Parathyroid adenoma (tissue), 2 donors: ENCODE results near the gene TMEM236.

Source experiments
- H2AFZ ChIP-seq: fragments of 300-600 bp; sonication (generic); one replicate; pipeline ENCODE4 v1.7.0; 2017; ENCODE audit warnings: antibody characterized with exemption, mild to moderate bottlenecking
- H3K27ac ChIP-seq: fragments of 300-600 bp; sonication (generic); one replicate; pipeline ENCODE4 v1.7.0; 2017
- H3K27me3 ChIP-seq: fragments of 300-600 bp; sonication (generic); one replicate; pipeline ENCODE4 v1.7.0; 2017; ENCODE audit warnings: low read length; ENCODE audit not compliant: control insufficient read depth, insufficient read depth
- H3K36me3 ChIP-seq: fragments of 300-600 bp; sonication (generic); one replicate; pipeline ENCODE4 v1.7.0; 2017; ENCODE audit warnings: low read length; ENCODE audit not compliant: control insufficient read depth, insufficient read depth
- H3K4me1 ChIP-seq: fragments of 300-600 bp; sonication (generic); one replicate; pipeline ENCODE4 v1.7.0; 2017; ENCODE audit warnings: control low read depth
- H3K4me2 ChIP-seq: fragments of 300-600 bp; sonication (generic); one replicate; pipeline ENCODE4 v1.7.0; 2017; ENCODE audit warnings: low read length
- H3K4me3 ChIP-seq: fragments of 300-600 bp; sonication (generic); one replicate; pipeline ENCODE4 v1.7.0; 2017; ENCODE audit warnings: low read depth, low read length
- H3K79me2 ChIP-seq: fragments of 300-600 bp; sonication (generic); one replicate; pipeline ENCODE4 v1.7.0; 2017; ENCODE audit warnings: control low read depth
- H3K9ac ChIP-seq: fragments of 300-600 bp; sonication (generic); one replicate; pipeline ENCODE4 v1.7.0; 2017; ENCODE audit warnings: mild to moderate bottlenecking
- H3K9me3 ChIP-seq: fragments of 300-600 bp; sonication (generic); one replicate; pipeline ENCODE4 v1.7.0; 2017; ENCODE audit warnings: low read length; ENCODE audit not compliant: control insufficient read depth
- TF ChIP-seq, protein P1 (sequence below): fragments of 300-600 bp; sonication (generic); IDR thresholded peaks from one replicate; pipeline ENCODE4 v1.7.0; 2017; ENCODE audit warnings: antibody characterized with exemption, mild to moderate bottlenecking
- donor health status: primary hyperparathyroidism.

TMEM236 gene

DNA sequence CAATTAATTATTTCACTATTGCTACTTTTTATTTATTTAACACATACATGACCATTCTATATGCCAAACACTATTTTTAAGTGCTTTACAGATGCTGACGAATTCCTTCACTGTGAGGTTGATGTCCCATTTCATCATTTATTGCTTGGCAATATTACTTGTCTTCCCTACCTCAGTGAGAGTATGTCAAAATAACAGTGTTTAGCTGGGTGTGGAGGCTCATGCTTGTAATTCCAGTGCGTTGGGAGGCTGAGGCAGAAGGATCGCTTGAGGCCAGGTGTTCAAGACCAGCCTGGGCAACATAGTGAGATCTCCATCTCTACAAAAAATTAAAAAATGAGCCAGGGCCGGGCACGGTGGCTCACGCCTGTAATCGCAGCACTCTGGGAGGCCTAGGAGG lies 37.4 kb downstream of the TMEM236 start:
- H3K4me1 ChIP-seq: no peaks in the 10 kb centered on the region
- no peaks in the 10 kb centered on the region for H3K27me3 ChIP-seq
- no peak overlapping the region for H3K4me2 ChIP-seq
- H3K9me3 ChIP-seq: no peaks in the 10 kb centered on the region
- H3K79me2 ChIP-seq: no peaks in the 10 kb centered on the region
- no peak overlapping the region for H3K27ac ChIP-seq
- TF ChIP-seq, protein P1, sequence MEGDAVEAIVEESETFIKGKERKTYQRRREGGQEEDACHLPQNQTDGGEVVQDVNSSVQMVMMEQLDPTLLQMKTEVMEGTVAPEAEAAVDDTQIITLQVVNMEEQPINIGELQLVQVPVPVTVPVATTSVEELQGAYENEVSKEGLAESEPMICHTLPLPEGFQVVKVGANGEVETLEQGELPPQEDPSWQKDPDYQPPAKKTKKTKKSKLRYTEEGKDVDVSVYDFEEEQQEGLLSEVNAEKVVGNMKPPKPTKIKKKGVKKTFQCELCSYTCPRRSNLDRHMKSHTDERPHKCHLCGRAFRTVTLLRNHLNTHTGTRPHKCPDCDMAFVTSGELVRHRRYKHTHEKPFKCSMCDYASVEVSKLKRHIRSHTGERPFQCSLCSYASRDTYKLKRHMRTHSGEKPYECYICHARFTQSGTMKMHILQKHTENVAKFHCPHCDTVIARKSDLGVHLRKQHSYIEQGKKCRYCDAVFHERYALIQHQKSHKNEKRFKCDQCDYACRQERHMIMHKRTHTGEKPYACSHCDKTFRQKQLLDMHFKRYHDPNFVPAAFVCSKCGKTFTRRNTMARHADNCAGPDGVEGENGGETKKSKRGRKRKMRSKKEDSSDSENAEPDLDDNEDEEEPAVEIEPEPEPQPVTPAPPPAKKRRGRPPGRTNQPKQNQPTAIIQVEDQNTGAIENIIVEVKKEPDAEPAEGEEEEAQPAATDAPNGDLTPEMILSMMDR: no peak
- H3K9ac ChIP-seq: no peak overlapping the region
- no peak overlapping the region for H2AFZ ChIP-seq
- no peaks in the 10 kb centered on the region for H3K36me3 ChIP-seq
- H3K4me3 ChIP-seq: no peak overlapping the region

- H3K4me1 ChIP-seq: no peaks in the 10 kb centered on the region
- no peaks in the 10 kb centered on the region for H3K9me3 ChIP-seq
- H3K9ac ChIP-seq: no peak overlapping the region
- H3K27me3 ChIP-seq: no peaks in the 10 kb centered on the region
- TF ChIP-seq, protein P1: no peak
- no peak overlapping the region for H3K27ac ChIP-seq
- H3K4me2 ChIP-seq: no peak overlapping the region
- no peaks in the 10 kb centered on the region for H3K36me3 ChIP-seq
- no peaks in the 10 kb centered on the region for H3K79me2 ChIP-seq
- H2AFZ ChIP-seq: no peak overlapping the region
- no peak overlapping the region for H3K4me3 ChIP-seq
These were observed 38.6 kb downstream of the TMEM236 start for GRCh38 chr10:17790651-17791050.

GRCh38 chr10:17792991-17793390 lies 41.0 kb downstream of the TMEM236 start:
- Histone ChIP-seq H3K27ac (no peak overlapping the region), H2AFZ (no peak overlapping the region), H3K4me2 (no peak overlapping the region), H3K4me3 (no peak overlapping the region), H3K79me2 (no peaks in the 10 kb centered on the region), H3K9ac (no peak overlapping the region), H3K4me1 (no peaks in the 10 kb centered on the region), H3K9me3 (no peaks in the 10 kb centered on the region), H3K27me3 (no peaks in the 10 kb centered on the region), H3K36me3 (no peaks in the 10 kb centered on the region)
- TF ChIP-seq, protein P1: no peak

GRCh38 chr10:17793823-17794644 lies 42.0 kb downstream of the TMEM236 start:
- Histone ChIP-seq H3K79me2 (no peaks in the 10 kb centered on the region), H3K4me2 (no peak overlapping the region), H3K27ac (no peak overlapping the region), H3K9ac (no peak overlapping the region), H2AFZ (no peak overlapping the region), H3K4me1 (no peaks in the 10 kb centered on the region), H3K27me3 (no peaks in the 10 kb centered on the region), H3K36me3 (no peaks in the 10 kb centered on the region), H3K4me3 (no peak overlapping the region), H3K9me3 (no peaks in the 10 kb centered on the region)
- TF ChIP-seq, protein P1: no peak

DNA sequence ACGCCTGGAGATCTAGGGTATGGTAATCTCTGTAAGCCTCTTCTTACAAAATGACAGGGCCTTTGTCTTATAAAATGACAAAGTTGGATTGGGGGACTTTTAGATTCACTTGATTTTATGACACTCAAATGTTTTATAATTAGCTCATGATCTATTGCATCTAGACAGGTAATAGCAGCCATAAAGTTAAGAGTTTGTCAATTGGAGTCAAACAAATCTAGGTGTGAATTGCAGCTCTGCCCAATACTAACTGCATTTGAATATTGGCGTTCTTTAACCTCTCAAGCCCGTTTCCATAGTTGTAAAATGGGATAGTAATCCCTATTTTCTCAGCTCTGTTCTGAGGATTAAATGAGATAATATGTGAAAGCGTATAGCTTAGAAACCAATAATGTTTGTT lies 43.1 kb downstream of the TMEM236 start:
- Histone ChIP-seq H3K4me2 (no peak overlapping the region), H3K36me3 (no peaks in the 10 kb centered on the region), H3K9ac (no peak overlapping the region)

More for the DNA sequence above, 43.1 kb downstream of the TMEM236 start:
- Histone ChIP-seq H3K4me3 (no peak overlapping the region), H3K79me2 (no peaks in the 10 kb centered on the region), H3K27me3 (no peaks in the 10 kb centered on the region), H3K9me3 (no peaks in the 10 kb centered on the region), H3K4me1 (no peaks in the 10 kb centered on the region), H2AFZ (no peak overlapping the region), H3K27ac (no peak overlapping the region)
- TF ChIP-seq, protein P1: no peak
